GM06990 (cell line): ENCODE results near the gene SLC9A9.

Experiments used
- DNase-seq: peaks from one replicate; pipeline ENCODE4 v3.0.0-alpha.2; 2011; ENCODE audit not compliant: insufficient read length; ENCODE audit errors: extremely low read depth
- H3K27me3 ChIP-seq: replicated peaks from 2 replicates; pipeline ENCODE4 v1.6.0; 2011; ENCODE audit warnings: low read length; ENCODE audit not compliant: control insufficient read depth, insufficient read depth
- H3K36me3 ChIP-seq: 2 replicates; pipeline ENCODE4 v1.5.1; 2011; ENCODE audit warnings: low read length; ENCODE audit not compliant: control insufficient read depth, insufficient read depth
- H3K4me3 ChIP-seq: replicated peaks from 2 replicates; pipeline ENCODE4 v1.5.1; 2011; ENCODE audit warnings: low read depth, mild to moderate bottlenecking, control low read depth, low read length
- CTCF ChIP-seq: IDR thresholded peaks from 2 replicates; pipeline ENCODE4 v1.5.1; 2011; ENCODE audit warnings: low read length, control low read depth, mild to moderate bottlenecking, inconsistent platforms; ENCODE audit not compliant: insufficient read depth, poor library complexity, severe bottlenecking

Gene SLC9A9

DNA sequence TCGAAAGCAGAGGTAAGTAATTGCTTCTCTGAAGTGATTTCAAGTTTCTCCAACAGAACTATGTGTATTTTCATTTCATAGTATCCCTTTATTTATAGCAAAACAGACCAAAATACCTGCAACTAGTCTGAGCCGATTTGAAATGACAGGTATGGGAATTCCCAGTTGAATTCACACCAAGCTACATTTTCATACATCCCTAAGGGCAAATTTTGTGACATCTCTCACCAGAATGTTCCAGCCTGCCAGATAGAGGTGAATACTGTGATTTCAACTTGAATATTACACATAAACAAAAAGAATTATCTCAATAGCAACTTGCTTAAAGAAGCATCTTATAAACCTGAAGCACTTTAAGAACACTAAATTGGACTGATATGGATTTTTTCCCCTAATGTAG is 235.7 kb downstream of the SLC9A9 start:
- no peak for TF ChIP-seq CTCF
- H3K36me3 ChIP-seq: no peaks in the 10 kb centered on the region
- H3K4me3 ChIP-seq: no peak overlapping the region
- H3K27me3 ChIP-seq: no peaks in the 10 kb centered on the region
- DNase-seq: no peak

GRCh38 chr3:143608966-143609365 is 239.3 kb downstream of the SLC9A9 start:
- H3K36me3 ChIP-seq: no peaks in the 10 kb centered on the region
- no peak for TF ChIP-seq CTCF
- no peak for DNase-seq

GRCh38 chr3:143605233-143605950 is 242.9 kb downstream of the SLC9A9 start:
- H3K27me3 ChIP-seq: no peaks in the 10 kb centered on the region
- DNase-seq: peak; percentile 25
- no peaks in the 10 kb centered on the region for H3K36me3 ChIP-seq
- H3K4me3 ChIP-seq: no peak overlapping the region
- TF ChIP-seq CTCF: no peak

More at GRCh38 chr3:143608966-143609365, 239.3 kb downstream of the SLC9A9 start:
- Histone ChIP-seq H3K4me3 (no peak overlapping the region), H3K27me3 (no peaks in the 10 kb centered on the region)

DNA sequence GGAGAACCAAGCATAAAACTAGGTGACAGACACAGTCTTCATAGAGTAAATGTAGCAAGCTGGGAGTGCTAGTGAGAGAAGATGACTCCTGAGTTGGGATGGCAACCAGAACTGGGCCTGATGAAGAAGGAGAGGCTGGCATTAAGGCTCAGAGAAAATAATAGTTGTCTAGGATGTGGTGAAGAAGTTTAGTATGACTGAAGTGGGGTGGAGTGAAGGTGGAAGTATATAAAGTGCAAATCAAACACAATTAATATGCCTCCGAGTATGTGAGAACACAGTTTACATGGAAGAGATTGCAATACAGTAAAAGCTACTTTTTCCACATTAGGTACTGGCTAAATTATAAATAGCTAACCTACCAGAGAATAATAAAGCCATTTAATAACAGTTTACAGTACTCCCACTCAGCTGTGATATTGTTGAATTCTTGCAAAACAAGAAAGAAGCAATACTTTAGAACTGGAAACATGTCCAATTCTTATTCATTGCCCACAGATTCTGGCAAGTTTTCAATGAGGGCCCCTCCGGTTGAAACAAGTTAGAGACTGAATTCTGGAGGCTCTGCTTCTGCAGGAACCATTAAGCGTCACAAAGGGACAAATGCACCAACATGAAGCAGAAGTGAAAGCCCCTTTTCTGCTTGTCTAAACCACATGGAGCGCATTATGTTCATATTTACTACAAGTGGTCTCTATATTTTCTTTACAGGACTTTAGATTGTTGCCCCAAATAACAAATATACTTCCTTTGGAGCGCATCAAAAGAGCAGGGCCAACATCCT is 243.7 kb downstream of the SLC9A9 start:
- Histone ChIP-seq H3K36me3 (no peaks in the 10 kb centered on the region), H3K27me3 (no peaks in the 10 kb centered on the region), H3K4me3 (no peak overlapping the region)
- DNase-seq: peak; percentile 24
- TF ChIP-seq CTCF: no peak

- no peak for TF ChIP-seq CTCF
- no peaks in the 10 kb centered on the region for H3K27me3 ChIP-seq
- no peak overlapping the region for H3K4me3 ChIP-seq
- no peak for DNase-seq
- H3K36me3 ChIP-seq: no peaks in the 10 kb centered on the region
These were observed 244.5 kb downstream of the SLC9A9 start for GRCh38 chr3:143603774-143604173.
